Measurements from ENCODE around the gene FAM118B.

FAM118B gene

GRCh38 chr11:126268361-126268707 lies 56.8 kb downstream of the FAM118B start:
- DNase-seq = no peak

DNA sequence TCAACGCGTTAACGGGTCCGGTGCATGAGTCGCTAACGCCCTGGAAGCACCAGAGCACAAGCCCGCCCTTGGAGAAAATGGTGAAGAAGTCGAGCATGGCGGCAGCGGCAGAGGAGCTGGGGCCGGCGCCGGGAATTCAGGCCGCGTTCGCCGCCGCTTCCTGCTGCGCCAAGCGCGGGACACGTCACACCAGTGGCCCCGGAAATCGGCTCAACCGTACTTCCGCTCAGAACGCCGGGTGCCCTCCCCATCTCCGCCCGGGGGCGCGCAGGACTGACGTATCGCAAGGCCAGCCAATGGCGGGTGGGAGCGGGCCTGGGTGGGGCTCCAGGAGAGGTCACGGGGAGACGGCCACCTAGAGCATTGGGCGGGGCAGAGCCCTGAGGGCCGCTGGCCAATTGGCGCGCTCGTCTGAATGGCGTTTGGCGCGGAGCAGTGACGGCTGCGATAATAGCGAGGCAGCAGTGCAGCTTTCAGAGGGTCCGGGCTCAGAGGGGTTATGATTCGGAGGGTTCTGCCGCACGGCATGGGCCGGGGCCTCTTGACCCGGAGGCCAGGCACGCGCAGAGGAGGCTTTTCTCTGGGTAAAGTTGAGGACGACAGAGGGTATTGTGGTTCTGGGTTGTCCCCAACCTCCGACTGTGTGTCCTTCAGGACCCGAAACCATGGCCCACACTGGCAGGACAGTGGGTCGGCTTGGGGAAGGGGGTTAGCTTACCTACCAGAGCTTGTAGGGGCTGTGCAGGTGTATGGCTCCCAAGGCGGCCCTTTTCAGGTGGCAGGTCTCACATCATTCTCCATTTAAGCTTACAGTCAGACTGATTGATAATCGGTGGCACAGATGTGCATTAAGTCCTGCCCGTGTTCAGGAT lies 57.4 kb downstream of the FAM118B start, which contains the start of the genes FOXRED1 and SRPRA:
TSS of gene FOXRED1 (plus strand) at position 447 of the 872 bp plus-strand sequence. CDS start at position 500, 53 bp downstream.
TSS of gene SRPRA (minus strand) at position 188 of the 872 bp plus-strand sequence. CDS start at position 97, 91 bp downstream.
- DNase-seq = peak; percentile 87 to 100 (median 98)

DNA sequence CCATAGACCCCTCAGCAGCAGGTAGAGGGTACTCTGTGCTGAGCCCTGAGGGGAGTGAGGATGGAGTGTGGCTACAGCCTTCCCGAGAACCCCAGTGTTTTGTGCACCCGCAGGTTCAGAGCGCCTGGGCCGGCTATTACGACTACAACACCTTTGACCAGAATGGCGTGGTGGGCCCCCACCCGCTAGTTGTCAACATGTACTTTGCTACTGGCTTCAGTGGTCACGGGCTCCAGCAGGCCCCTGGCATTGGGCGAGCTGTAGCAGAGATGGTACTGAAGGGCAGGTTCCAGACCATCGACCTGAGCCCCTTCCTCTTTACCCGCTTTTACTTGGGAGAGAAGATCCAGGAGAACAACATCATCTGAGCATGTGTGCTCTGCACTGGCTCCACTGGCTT lies 65.7 kb downstream of the FAM118B start:
- DNase-seq = no peak

GRCh38 chr11:126277780-126278179 lies 66.2 kb downstream of the FAM118B start:
- DNase-seq = no peak

DNA sequence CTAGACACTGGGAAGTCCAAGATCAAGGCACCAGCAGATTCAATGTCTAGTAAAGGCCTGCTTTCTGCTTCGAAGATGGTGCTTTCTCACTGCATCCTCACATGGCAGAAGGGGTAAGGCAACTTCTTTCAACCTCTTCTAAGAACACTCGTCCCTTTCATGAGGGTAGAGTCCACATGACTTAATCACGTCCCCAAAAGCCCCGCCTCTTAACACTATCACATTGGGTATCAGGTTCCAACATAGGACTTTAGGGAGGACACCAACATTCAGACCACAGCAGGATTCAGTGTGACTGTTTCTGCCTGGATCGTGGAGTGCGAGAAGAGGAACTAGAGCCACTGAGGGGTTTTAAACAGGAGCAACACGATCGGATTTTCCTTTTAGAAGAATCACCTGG lies 67.6 kb downstream of the FAM118B start:
- DNase-seq = no peak

GRCh38 chr11:126280595-126280994 lies 69.0 kb downstream of the FAM118B start:
- DNase-seq = no peak

DNA sequence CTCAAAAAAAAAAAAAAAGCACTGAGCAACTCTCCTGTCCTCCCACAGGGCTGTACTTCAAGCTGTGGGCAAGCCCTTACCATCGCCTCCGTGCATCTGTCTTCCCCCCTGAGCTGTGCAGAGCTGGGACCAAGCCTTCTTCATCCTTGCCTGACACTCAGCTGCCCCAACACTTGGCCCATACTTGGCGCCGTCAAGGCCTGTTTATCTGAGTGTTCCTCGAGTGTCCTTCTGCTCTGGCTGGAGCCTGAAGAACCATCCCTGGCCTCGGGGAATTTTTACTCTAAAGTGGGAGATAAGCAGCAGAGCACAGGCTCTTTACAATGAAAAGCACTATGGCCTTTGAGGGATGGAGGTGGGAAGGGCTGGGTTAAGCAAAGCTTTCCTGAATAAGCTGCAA lies 69.7 kb downstream of the FAM118B start:
- DNase-seq = no peak

- no peak for DNase-seq
Observed at GRCh38 chr11:126281666-126282175, 70.1 kb downstream of the FAM118B start.

- DNase-seq = peak in 33 of 56 donors; percentile 11 to 67 (median 39)
Observed at GRCh38 chr11:126282361-126282735, 70.8 kb downstream of the FAM118B start.

GRCh38 chr11:126282736-126283591 lies 71.4 kb downstream of the FAM118B start, which contains the start of gene TIRAP:
TSS of gene TIRAP (plus strand) at chr11:126283093. CDS start at chr11:126290895, 7,802 bp downstream.
- peak in 40 of 56 donors; percentile 14 to 68 (median 45) for DNase-seq

DNA sequence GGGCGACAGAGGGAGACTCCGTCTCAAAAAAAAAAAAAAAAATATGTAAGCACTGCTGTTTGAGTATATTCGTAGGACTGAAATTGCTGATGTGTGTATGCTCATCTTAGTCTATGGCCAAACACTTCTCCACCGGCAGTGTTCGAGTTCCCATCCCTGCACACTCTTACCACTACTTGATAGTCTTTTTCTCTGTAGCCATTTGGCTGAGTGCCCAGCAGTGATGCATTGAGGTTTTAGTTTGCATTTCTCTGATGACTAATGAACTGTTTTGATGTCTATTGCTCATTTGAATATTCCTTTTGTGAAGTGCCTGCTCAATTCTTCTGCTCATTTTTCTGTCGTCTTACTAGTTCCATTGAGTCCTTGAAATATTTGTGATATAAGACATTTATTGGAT lies 73.2 kb downstream of the FAM118B start:
- DNase-seq = peak in 17 of 56 donors; percentile 6 to 76 (median 28)

DNA sequence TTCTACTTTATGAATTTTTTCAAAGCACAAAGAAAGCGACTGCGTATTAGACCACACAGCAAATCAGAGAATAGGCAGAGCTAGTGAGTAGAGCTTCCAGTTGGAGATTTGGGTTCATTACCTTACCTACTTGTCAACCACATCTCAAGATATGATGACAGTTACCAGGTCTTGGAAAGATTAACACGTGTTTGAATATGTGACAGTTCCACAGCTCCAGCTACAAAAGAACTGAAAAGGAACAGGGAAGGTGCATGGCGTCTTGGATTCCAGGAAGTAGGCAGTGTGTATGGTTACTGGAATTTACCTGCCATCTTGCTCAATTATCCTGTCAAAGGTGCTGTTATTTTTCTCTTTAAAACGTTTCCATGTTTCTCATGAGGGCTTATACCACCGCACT lies 76.7 kb downstream of the FAM118B start:
- DNase-seq = no peak

GRCh38 chr11:126290887-126291286 lies 79.3 kb downstream of the FAM118B start:
- DNase-seq = no peak

- no peak for DNase-seq
Observed at GRCh38 chr11:126293726-126294125, 82.1 kb downstream of the FAM118B start.

- no peak for DNase-seq
Observed at GRCh38 chr11:126297004-126297403, 85.4 kb downstream of the FAM118B start.

GRCh38 chr11:126303623-126304456 lies 92.3 kb downstream of the FAM118B start, which contains the start of gene DCPS:
TSS of gene DCPS (plus strand) at chr11:126304060. CDS start at chr11:126304081, 21 bp downstream.
- DNase-seq = peak; percentile 61 to 94 (median 82)

DNA sequence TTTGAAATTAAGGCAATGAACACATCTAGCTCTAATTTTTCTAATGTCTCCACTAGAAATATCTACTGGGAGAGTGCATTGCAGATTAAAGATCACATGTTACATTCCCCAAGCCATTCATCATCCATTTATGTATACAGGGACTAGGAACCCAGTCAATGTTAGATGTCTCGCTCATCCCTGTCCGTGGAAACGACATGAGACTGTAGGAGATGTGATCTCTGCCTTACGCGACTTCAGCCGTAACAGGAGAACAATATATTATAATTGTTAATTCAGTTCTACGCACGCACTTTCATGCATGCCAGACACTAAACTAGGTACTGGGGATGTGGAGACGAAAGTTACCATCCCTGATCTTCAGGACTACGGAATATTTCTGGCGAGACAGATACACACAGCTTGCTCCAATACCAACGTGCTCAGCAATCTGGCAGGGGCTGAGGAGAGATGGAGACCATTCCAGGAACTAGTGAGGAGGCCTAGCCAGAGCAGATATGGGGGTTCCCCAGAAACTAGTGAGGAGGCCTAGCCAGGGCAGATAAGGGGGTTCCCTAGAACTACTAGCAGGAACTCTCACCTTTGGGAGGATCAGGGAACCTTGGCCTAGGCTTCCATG lies 93.0 kb downstream of the FAM118B start:
- peak in 1 of 56 donors; percentile 41 for DNase-seq

GRCh38 chr11:126305699-126306098 lies 94.1 kb downstream of the FAM118B start:
- no peak for DNase-seq

- DNase-seq = peak in 3 of 56 donors; percentile 16 to 36 (median 23)
Observed at GRCh38 chr11:126307706-126308105, 96.1 kb downstream of the FAM118B start.

DNA sequence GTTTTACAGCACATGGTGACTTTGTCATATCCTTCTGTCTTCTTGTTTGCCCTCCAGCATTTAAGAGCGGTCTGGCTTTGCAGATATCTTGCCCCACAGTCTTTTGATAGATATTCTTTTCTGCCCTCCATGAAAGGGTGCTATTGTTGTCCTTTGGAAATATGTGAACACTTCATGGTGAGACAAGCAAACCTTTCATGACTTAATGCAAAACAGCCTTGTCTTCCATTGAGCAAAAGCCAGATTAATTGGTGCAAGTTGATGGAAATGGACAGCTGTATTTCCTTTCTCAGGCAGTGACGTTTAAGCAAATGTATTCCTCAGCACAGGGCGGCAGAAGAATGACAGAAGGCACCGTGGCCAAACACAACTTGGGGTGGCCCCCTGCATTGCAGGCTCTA lies 96.7 kb downstream of the FAM118B start:
- peak in 1 of 56 donors; percentile 26 for DNase-seq
